Heart left ventricle (tissue), 16 donors: ENCODE measurements around the gene GALNT18. TPM values are rescaled to one million over a fixed set of nuclear protein-coding genes. Genes with fewer than 3 reads are reported as not detected.

Source experiments
- ATAC-seq, 4 donors: fragments of 200-7000 bp; cut with Tn5 transposase; one replicate each; pipeline ENCODE4 v1.9.1; 2020 to 2022; ENCODE audit warnings: moderate library complexity in 4 of 4, mild to moderate bottlenecking in 3 of 4, moderate number of reproducible peaks in 1 of 4
- DNase-seq, 5 donors: peaks; one replicate each; pipeline ENCODE4 v3.0.0-alpha.2; 2020
- H3K27ac ChIP-seq, 12 donors: fragments of 200-600 bp; sonication (generic) in 4 of 12; one replicate each; pipeline versions ENCODE4 v1.5.0 to v1.8.0; 2016 to 2022; ENCODE audit warnings: mild to moderate bottlenecking in 2 of 12
- H3K27me3 ChIP-seq, 9 donors: fragments of 200-600 bp; sonication (generic) in 2 of 9; one replicate each; pipeline versions ENCODE4 v1.5.1 to v1.8.0; 2016 to 2022; ENCODE audit warnings: mild to moderate bottlenecking in 3 of 9
- H3K36me3 ChIP-seq, 9 donors: fragments of 200-600 bp; sonication (generic) in 2 of 9; one replicate each; pipeline versions ENCODE4 v1.5.0 to v1.8.0; 2018 to 2022; ENCODE audit warnings: mild to moderate bottlenecking in 2 of 9
- H3K4me1 ChIP-seq, 12 donors: fragments of 200-600 bp; sonication (generic) in 4 of 12; one replicate each; pipeline versions ENCODE4 v1.5.0 to v1.8.0; 2016 to 2022; ENCODE audit warnings: mild to moderate bottlenecking in 3 of 12
- H3K4me3 ChIP-seq, 12 donors: fragments of 200-600 bp; sonication (generic) in 4 of 12; one replicate each; pipeline versions ENCODE4 v1.5.0 to v1.8.0; 2017 to 2022; ENCODE audit warnings: mild to moderate bottlenecking in 9 of 12, moderate library complexity in 4 of 12
- H3K9me3 ChIP-seq, 12 donors: fragments of 200-600 bp; sonication (generic) in 4 of 12; one replicate each; pipeline versions ENCODE4 v1.5.0 to v1.8.0; 2016 to 2022; ENCODE audit warnings: mild to moderate bottlenecking in 1 of 12
- CTCF ChIP-seq, 12 donors: fragments of 200-600 bp; sonication (generic) in 4 of 12; IDR thresholded peaks; one replicate each; pipeline versions ENCODE4 v1.5.0 to v1.8.0; 2018 to 2022; ENCODE audit warnings: antibody characterized with exemption in 12 of 12, mild to moderate bottlenecking in 5 of 12
- POLR2A ChIP-seq, 2 donors: fragments of 450-650 bp; IDR thresholded peaks; one replicate each; pipeline ENCODE4 v1.6.1; 2017; ENCODE audit warnings: antibody characterized with exemption in 2 of 2, mild to moderate bottlenecking in 2 of 2, moderate library complexity in 2 of 2
- WGBS, 4 donors: extraction: QIAGEN DNeasy Blood & Tissue Kit in 2 of 4; methylation state at CpG; one replicate each; pipeline versions ENCODE4 v1.1.5 to v1.1.7; 2013 to 2018; 5-methylcytosine and 5-hydroxymethylcytosine counted together
- intact Hi-C, 10 donors: fragments of 100-400 bp; cut with DNase I; formaldehyde crosslinking; loops; one replicate each; pipeline versions ENCODE4 v1.11.1 to v1.14.2; 2022
- polyA plus RNA-seq, 2 donors: library from polyadenylated mRNA; stranded (reverse); fragments of 200-250 nt; gene quantifications; one replicate each; pipeline ENCODE4 v1.2.3, GENCODE V29; 2013
- total RNA-seq, 9 donors: library from RNA; depleted of rRNA in 2 of 9; stranded (reverse); fragments of >200 nt in 2 of 9; fragmentation: NEBNext Ultra II Directional in 3 of 9; extraction: Animal tissue kit (Norgen Biotek cat#: 25700) in 3 of 9; gene quantifications; one replicate each; pipeline versions ENCODE4 v1.1.0 to v1.2.4, GENCODE V29; 2016 to 2023
- donor health status: ischemic (EF 13 %, LVEDD 7.1; RV severe dilation, severe dysfunction).
- donor health status: healthy with polysubstance abuse.
- donor health status: DM: no; HTN: yes; CAD: no.
- donor health status: DM: no; HTN: no; CAD: no.
- donor health status: ischemic (EF 25% LVEDD 6.9; RV normal size, moderate dysfunction).
- donor health status: ischemic (EF 25% LVEDD 5.7; RV mildly dilated, moderate dysfunction).
- donor health status: healthy.
- donor health status: DM: yes; HTN: yes; CAD: no.
- donor health status: ischemic (EF 35%, LVEDD 5.7; RV mildly dilated, moderate dysfunction).
- donor health status: nonischemic (EF 11% LVEDD 7.7; RV severe dilation, severe dysfunction).
- donor health status: DM: yes; HTN: yes; CAD: no.
- donor health status: PGD.
- donor health status: ischemic (EF 29% LVEDD 5.4; RV normal size, mild dysfunction).
- donor health status: nonischemic (EF 23%, LVEDD 6.1; RV moderate dilation, normal function).

The GALNT18 gene
- total and polyA plus RNA-seq, 11 donors: 9.0 to 31.8 (median 17.3) TPM

- H3K36me3 ChIP-seq: peaks cover 0 to 38% (median 9%) of the 10 kb centered on the region in 9 donors
- WGBS, 4 donors: 92 to 100% (median 93%) methylated on average over 3 of the region's 3 CpGs
- H3K4me1 ChIP-seq: no peaks in the 10 kb centered on the region
- no peaks in the 10 kb centered on the region for H3K27me3 ChIP-seq
- intact Hi-C loops: no loop called here
- TF ChIP-seq POLR2A (IDR thresholded peaks at IDR 0.05) (no peak), CTCF (IDR thresholded peaks at IDR 0.05) (no peak)
- no peak overlapping the region for H3K27ac ChIP-seq
- no peak overlapping the region for H3K4me3 ChIP-seq
- no peaks in the 10 kb centered on the region for H3K9me3 ChIP-seq
- ATAC-seq (no peak), DNase-seq (no peak)
Observed at GRCh38 chr11:11379661-11380060, 242.1 kb downstream of the GALNT18 start.

GRCh38 chr11:11378184-11378940 is 243.4 kb downstream of the GALNT18 start:
- DNase-seq: no peak
- WGBS, 4 donors: 91 to 97% (median 92%) methylated on average over 6 to 8 of the region's 8 CpGs
- ATAC-seq: peak in 1 of 4 donors; percentile 14
- Histone ChIP-seq H3K4me1 (no peaks in the 10 kb centered on the region), H3K27me3 (no peaks in the 10 kb centered on the region), H3K36me3 (peaks cover 0 to 48% (median 9%) of the 10 kb centered on the region in 9 donors), H3K9me3 (no peaks in the 10 kb centered on the region), H3K27ac (no peak overlapping the region), H3K4me3 (no peak overlapping the region)
- no peak for TF ChIP-seq POLR2A (IDR thresholded peaks at IDR 0.05)
- no peak for TF ChIP-seq CTCF (IDR thresholded peaks at IDR 0.05)
- intact Hi-C loops: no loop called here

- H3K9me3 ChIP-seq: no peaks in the 10 kb centered on the region
- no peak for ATAC-seq
- no peak for TF ChIP-seq POLR2A (IDR thresholded peaks at IDR 0.05)
- no peak for TF ChIP-seq CTCF (IDR thresholded peaks at IDR 0.05)
- no peak for DNase-seq
- H3K4me3 ChIP-seq: no peak overlapping the region
- H3K27me3 ChIP-seq: no peaks in the 10 kb centered on the region
- H3K4me1 ChIP-seq: peaks cover 0 to 15% (median 0%) of the 10 kb centered on the region in 12 donors
- peaks cover 0 to 82% (median 21%) of the 10 kb centered on the region in 9 donors for H3K36me3 ChIP-seq
- intact Hi-C loops: no loop called here
- H3K27ac ChIP-seq: no peak overlapping the region
- WGBS, 4 donors: 91 to 96% (median 95%) methylated on average over 7 of the region's 7 CpGs
Observed at GRCh38 chr11:11374358-11375148, 247.3 kb downstream of the GALNT18 start.

- DNase-seq (no peak), ATAC-seq (no peak)
- TF ChIP-seq CTCF (IDR thresholded peaks at IDR 0.05) (no peak), POLR2A (IDR thresholded peaks at IDR 0.05) (no peak)
- peaks cover 0 to 83% (median 22%) of the 10 kb centered on the region in 9 donors for H3K36me3 ChIP-seq
- H3K27ac ChIP-seq: no peak overlapping the region
- intact Hi-C loops: no loop called here
- 79 to 93% (median 88%) methylated on average over 5 of the region's 5 CpGs for WGBS, 4 donors
- no peak overlapping the region for H3K4me3 ChIP-seq
- no peaks in the 10 kb centered on the region for H3K27me3 ChIP-seq
- peaks cover 0 to 15% (median 0%) of the 10 kb centered on the region in 12 donors for H3K4me1 ChIP-seq
- H3K9me3 ChIP-seq: no peaks in the 10 kb centered on the region
Observed at GRCh38 chr11:11373934-11374333, 247.9 kb downstream of the GALNT18 start.
